Smooth muscle cell (in vitro differentiated cells): Measurements from ENCODE around the gene UMODL1. TPM values are rescaled to one million over a fixed set of nuclear protein-coding genes. Genes with fewer than 3 reads are reported as not detected.

Experiments
- DNase-seq: peaks from one replicate; lab custom pipeline; 2025; ENCODE audit not compliant: unreplicated experiment; lab: John Stamatoyannopoulos, UW
- H2AFZ ChIP-seq: fragments of 200-600 bp; sonication (generic); 2 replicates; pipeline ENCODE4 v1.6.0; 2016; ENCODE audit warnings: antibody characterized with exemption, low read depth, mild to moderate bottlenecking
- H3F3A ChIP-seq: fragments of 200-600 bp; sonication (generic); 2 replicates; pipeline ENCODE4 v1.6.0; 2017; ENCODE audit warnings: antibody characterized with exemption, low read depth
- H3K27ac ChIP-seq: fragments of 200-600 bp; sonication (generic); 2 replicates; pipeline ENCODE4 v1.5.1; 2016; ENCODE audit warnings: low read depth, mild to moderate bottlenecking
- H3K27me3 ChIP-seq: fragments of 200-600 bp; sonication (generic); 2 replicates; pipeline ENCODE4 v1.6.1; 2016; ENCODE audit warnings: low read depth, mild to moderate bottlenecking
- H3K36me3 ChIP-seq: fragments of 200-600 bp; sonication (generic); 2 replicates; pipeline ENCODE4 v1.5.1; 2016; ENCODE audit warnings: low read depth
- H3K4me1 ChIP-seq: fragments of 200-600 bp; sonication (generic); 2 replicates; pipeline ENCODE4 v1.5.1; 2016; ENCODE audit warnings: low read depth
- H3K4me2 ChIP-seq: fragments of 200-600 bp; sonication (generic); 2 replicates; pipeline ENCODE4 v1.6.0; 2016; ENCODE audit warnings: mild to moderate bottlenecking
- H3K4me3 ChIP-seq: fragments of 200-600 bp; sonication (generic); 2 replicates; pipeline ENCODE4 v1.5.1; 2016; ENCODE audit warnings: mild to moderate bottlenecking
- H3K79me2 ChIP-seq: fragments of 200-600 bp; sonication (generic); 2 replicates; pipeline ENCODE4 v1.6.0; 2016; ENCODE audit warnings: low read depth, mild to moderate bottlenecking
- H3K9ac ChIP-seq: fragments of 200-600 bp; sonication (generic); 2 replicates; pipeline ENCODE4 v1.6.0; 2016; ENCODE audit warnings: low read depth
- H3K9me3 ChIP-seq: fragments of 200-600 bp; sonication (generic); replicated peaks from 2 replicates; pipeline ENCODE4 v1.5.1; 2016; ENCODE audit warnings: low read depth
- H4K20me1 ChIP-seq: fragments of 200-600 bp; sonication (generic); 2 replicates; pipeline ENCODE4 v1.6.0; 2016; ENCODE audit warnings: low read depth
- WGBS: methylation state at CpG from one replicate; pipeline ENCODE4 v1.1.7; 2016; ENCODE audit warnings: low lambda C conversion rate; 5-methylcytosine and 5-hydroxymethylcytosine counted together
- polyA plus RNA-seq: library from polyadenylated mRNA; unstranded; fragments of >200 nt; fragmentation: Nextera tagmentation; extraction: Ambion mirVana; gene quantifications from 2 replicates; pipeline ENCODE4 v1.2.1, GENCODE V29; 2016
- total RNA-seq: library from RNA; depleted of rRNA; stranded (reverse); fragments of >200 nt; gene quantifications from 2 replicates; pipeline ENCODE4 v1.2.3, GENCODE V29; 2014
- TF ChIP-seq, protein P1 (sequence below): fragments of 200-600 bp; sonication (generic); IDR thresholded peaks from 2 replicates; pipeline ENCODE4 v1.5.1; 2017; ENCODE audit warnings: borderline replicate concordance, mild to moderate bottlenecking, antibody characterized with exemption; ENCODE audit not compliant: insufficient read depth, poor library complexity, severe bottlenecking

Gene UMODL1
- total and polyA plus RNA-seq, 2 experiments from 2014 or later = 0.14 TPM; not detected in 1

GRCh38 chr21:42120101-42120902 is 49.2 kb downstream of the UMODL1 start:
- WGBS = 55% methylated on average over 11 of the region's 11 CpGs
- Histone ChIP-seq H3K79me2 (no peaks in the 10 kb centered on the region), H3K9me3 (no peaks in the 10 kb centered on the region), H3K27ac (no peak overlapping the region), H3K36me3 (no peaks in the 10 kb centered on the region), H3K4me1 (peaks cover 1% of the 10 kb centered on the region), H3K4me2 (no peak overlapping the region), H3F3A (no peaks in the 10 kb centered on the region), H3K27me3 (peaks cover 30% of the 10 kb centered on the region), H4K20me1 (no peaks in the 10 kb centered on the region), H2AFZ (no peak overlapping the region), H3K9ac (no peak overlapping the region), H3K4me3 (no peak overlapping the region)
- DNase-seq = no peak
- TF ChIP-seq, protein P1, sequence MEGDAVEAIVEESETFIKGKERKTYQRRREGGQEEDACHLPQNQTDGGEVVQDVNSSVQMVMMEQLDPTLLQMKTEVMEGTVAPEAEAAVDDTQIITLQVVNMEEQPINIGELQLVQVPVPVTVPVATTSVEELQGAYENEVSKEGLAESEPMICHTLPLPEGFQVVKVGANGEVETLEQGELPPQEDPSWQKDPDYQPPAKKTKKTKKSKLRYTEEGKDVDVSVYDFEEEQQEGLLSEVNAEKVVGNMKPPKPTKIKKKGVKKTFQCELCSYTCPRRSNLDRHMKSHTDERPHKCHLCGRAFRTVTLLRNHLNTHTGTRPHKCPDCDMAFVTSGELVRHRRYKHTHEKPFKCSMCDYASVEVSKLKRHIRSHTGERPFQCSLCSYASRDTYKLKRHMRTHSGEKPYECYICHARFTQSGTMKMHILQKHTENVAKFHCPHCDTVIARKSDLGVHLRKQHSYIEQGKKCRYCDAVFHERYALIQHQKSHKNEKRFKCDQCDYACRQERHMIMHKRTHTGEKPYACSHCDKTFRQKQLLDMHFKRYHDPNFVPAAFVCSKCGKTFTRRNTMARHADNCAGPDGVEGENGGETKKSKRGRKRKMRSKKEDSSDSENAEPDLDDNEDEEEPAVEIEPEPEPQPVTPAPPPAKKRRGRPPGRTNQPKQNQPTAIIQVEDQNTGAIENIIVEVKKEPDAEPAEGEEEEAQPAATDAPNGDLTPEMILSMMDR = no peak

GRCh38 chr21:42120903-42121535 is 49.9 kb downstream of the UMODL1 start:
- TF ChIP-seq, protein P1 = no peak
- Histone ChIP-seq H3F3A (no peaks in the 10 kb centered on the region), H2AFZ (no peak overlapping the region), H3K4me1 (peaks cover 6% of the 10 kb centered on the region), H3K27me3 (peaks cover 30% of the 10 kb centered on the region), H3K9me3 (no peaks in the 10 kb centered on the region), H3K36me3 (no peaks in the 10 kb centered on the region), H3K4me2 (no peak overlapping the region), H3K9ac (no peak overlapping the region), H3K4me3 (no peak overlapping the region), H4K20me1 (no peaks in the 10 kb centered on the region), H3K79me2 (no peaks in the 10 kb centered on the region), H3K27ac (no peak overlapping the region)
- no peak for DNase-seq
- WGBS = 55% methylated on average over 13 of the region's 13 CpGs

GRCh38 chr21:42121794-42122193 is 50.7 kb downstream of the UMODL1 start:
- 100% methylated on average over 4 of the region's 4 CpGs for WGBS
- Histone ChIP-seq H3K9ac (no peak overlapping the region), H2AFZ (no peak overlapping the region), H3F3A (no peaks in the 10 kb centered on the region), H3K4me1 (peaks cover 6% of the 10 kb centered on the region), H3K4me3 (no peak overlapping the region), H4K20me1 (no peaks in the 10 kb centered on the region), H3K36me3 (no peaks in the 10 kb centered on the region), H3K9me3 (no peaks in the 10 kb centered on the region), H3K79me2 (no peaks in the 10 kb centered on the region), H3K27ac (no peak overlapping the region), H3K4me2 (no peak overlapping the region), H3K27me3 (peaks cover 30% of the 10 kb centered on the region)
- TF ChIP-seq, protein P1 = no peak
- DNase-seq = no peak
